Ishikawa (cell line): ENCODE results near the gene RAB6B.

ENCODE experiments used
- CEBPB ChIP-seq: IDR thresholded peaks from 2 replicates; pipeline ENCODE4 v1.6.1; 2012
- CREB1 ChIP-seq: IDR thresholded peaks from 2 replicates; pipeline ENCODE4 v1.6.1; 2012; ENCODE audit warnings: low read depth
- TF ChIP-seq, protein P1 (sequence below): IDR thresholded peaks from 2 replicates; pipeline ENCODE4 v1.6.1; 2012
- TF ChIP-seq, protein P2 (sequence below): IDR thresholded peaks from 2 replicates; pipeline ENCODE4 v1.6.1; 2012; ENCODE audit warnings: low read depth, mild to moderate bottlenecking

DNA sequence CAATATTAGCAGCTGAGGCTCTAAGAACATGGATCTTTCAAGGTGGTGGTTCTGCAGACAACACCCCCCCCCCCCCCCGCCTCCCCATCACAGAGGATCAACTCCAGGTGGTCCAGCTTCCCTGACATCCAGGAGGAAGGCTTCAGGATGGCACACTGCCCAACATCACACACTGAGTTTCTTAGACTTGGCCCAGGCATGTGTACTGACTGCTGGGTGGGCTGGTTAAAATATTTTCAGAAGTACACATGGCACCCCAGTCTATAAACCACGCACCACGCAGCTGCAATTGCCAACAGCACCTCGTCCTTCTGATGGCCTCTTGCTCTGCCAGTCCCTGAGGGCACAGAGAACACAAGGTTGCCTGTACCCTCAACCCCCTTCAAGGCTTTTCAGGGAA lies 68.0 kb downstream of the RAB6B start:
- TF ChIP-seq, protein P1, sequence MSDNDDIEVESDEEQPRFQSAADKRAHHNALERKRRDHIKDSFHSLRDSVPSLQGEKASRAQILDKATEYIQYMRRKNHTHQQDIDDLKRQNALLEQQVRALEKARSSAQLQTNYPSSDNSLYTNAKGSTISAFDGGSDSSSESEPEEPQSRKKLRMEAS: no peak
- TF ChIP-seq CEBPB: no peak
- TF ChIP-seq CREB1: no peak
- TF ChIP-seq, protein P2, sequence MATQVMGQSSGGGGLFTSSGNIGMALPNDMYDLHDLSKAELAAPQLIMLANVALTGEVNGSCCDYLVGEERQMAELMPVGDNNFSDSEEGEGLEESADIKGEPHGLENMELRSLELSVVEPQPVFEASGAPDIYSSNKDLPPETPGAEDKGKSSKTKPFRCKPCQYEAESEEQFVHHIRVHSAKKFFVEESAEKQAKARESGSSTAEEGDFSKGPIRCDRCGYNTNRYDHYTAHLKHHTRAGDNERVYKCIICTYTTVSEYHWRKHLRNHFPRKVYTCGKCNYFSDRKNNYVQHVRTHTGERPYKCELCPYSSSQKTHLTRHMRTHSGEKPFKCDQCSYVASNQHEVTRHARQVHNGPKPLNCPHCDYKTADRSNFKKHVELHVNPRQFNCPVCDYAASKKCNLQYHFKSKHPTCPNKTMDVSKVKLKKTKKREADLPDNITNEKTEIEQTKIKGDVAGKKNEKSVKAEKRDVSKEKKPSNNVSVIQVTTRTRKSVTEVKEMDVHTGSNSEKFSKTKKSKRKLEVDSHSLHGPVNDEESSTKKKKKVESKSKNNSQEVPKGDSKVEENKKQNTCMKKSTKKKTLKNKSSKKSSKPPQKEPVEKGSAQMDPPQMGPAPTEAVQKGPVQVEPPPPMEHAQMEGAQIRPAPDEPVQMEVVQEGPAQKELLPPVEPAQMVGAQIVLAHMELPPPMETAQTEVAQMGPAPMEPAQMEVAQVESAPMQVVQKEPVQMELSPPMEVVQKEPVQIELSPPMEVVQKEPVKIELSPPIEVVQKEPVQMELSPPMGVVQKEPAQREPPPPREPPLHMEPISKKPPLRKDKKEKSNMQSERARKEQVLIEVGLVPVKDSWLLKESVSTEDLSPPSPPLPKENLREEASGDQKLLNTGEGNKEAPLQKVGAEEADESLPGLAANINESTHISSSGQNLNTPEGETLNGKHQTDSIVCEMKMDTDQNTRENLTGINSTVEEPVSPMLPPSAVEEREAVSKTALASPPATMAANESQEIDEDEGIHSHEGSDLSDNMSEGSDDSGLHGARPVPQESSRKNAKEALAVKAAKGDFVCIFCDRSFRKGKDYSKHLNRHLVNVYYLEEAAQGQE: no peak
